Measurements from ENCODE around the gene NFKBIB. TPM values are rescaled to one million over a fixed set of nuclear protein-coding genes. Genes with fewer than 3 reads are reported as not detected.
"Not testable (repeated sequence)": the region's sequence is repeated elsewhere in the genome, so short reads cannot be mapped to it uniquely, and the experiment has no call there.

NFKBIB gene
- total and polyA plus RNA-seq, 9 donors, result 8.3 to 11.6 (median 11.0) TPM

GRCh38 chr19:38928391-38929001 lies 28.7 kb downstream of the NFKBIB start:
- Histone ChIP-seq H3K9me3 (replicated peaks; ENCODE audit: control insufficient read depth, low read depth, low read length) (no peaks in the 10 kb centered on the region), H3K4me1 (ENCODE audit: control insufficient read depth, insufficient read depth, low read length) (peaks cover 13% of the 10 kb centered on the region), H3K4me3 (ENCODE audit: low read length) (no peak overlapping the region), H3K27me3 (ENCODE audit: control insufficient read depth, insufficient read depth, low read length) (no peaks in the 10 kb centered on the region), H3K36me3 (ENCODE audit: control insufficient read depth, insufficient read depth, low read length) (peaks cover 43% of the 10 kb centered on the region), H3K27ac (ENCODE audit: low read length) (no peak overlapping the region)
- 100% methylated on average over 1 of the region's 4 CpGs for WGBS (ENCODE audit: insufficient coverage)
- DNase-seq, result no peak

DNA sequence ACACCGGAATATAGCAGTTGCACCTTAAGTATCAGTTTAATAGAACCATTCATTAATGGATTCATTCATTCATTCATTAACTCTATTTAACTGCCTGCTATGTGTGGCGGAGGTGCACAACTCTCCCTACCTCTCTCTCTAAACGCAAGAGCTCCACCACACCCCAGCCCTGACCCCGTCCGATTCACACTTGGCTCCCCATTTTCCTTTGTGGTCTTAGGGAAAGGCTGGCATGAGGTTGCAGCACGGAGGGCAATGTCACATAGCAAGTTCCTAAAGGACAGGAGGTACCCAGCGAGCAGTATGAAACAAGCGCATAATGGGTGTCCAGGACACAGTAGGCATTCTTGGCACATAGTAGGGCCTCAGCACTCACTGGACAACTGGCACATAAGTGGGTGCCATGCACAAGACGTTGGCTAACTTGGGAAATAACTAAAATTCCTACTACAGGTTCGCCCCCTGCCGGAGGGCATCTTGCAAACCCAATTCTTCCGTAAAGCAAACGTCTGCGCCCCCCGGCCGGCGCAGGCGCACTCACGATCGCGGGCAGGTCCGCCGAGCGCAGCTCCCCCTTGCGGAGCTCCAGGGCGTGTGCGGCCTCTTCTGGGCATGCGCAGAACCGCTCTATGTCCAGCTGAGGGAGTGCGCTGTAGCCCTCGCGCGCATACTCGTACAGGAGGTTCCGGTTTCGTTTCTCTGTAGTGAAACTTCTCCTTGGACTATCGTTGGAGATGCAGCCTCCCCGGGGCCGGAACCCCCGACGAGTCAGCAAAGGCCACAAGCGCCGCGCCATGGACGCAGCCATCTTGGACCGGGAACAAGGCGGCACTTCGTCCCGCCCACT lies 30.4 kb downstream of the NFKBIB start, which contains the start of gene SARS2:
Gene SARS2 (minus strand): TSS at position 835 of the 847 bp plus-strand sequence. CDS start 27 bp downstream, at position 808.
- DNase-seq, result peak; percentile 96
- H3K27ac ChIP-seq (ENCODE audit: low read length), result peak within 1 kb of the TSS; percentile 95
- WGBS (ENCODE audit: insufficient coverage), result 3% methylated on average over 49 of the region's 49 CpGs

DNA sequence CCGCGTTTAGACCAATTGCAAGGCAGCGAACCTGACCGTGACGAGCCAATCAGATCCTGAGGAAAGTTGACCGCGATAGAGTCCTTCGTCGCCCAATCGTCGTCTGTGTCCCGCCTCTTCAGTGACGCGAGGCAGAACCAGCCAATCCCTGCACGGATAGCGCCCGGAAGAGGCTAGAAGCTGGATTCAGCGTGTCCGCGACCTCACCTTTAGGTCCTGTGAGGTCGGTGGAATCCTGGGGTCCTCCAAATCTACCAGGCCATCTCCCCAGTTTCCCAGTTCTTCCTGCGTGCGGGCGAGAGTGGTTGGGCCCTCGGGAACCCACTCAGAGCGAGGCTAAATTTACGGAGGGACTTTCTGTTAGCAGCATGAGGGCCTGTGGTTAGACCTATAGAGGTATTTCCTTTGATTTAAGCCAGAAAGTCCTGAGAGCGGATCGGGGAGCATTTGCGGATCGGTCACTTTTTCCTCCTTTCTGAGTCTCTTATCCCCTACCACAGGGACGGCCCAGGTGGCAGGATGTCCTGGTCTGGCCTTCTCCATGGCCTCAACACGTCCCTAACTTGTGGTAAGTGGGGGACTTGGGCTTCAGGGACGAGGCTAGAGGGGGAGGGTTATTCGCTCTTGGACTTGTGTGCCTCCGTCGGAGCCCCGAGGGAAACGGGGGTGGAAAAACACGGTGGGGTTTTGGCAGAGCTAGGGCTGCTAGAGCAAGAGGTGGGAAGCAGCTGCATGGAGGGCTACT lies 31.2 kb downstream of the NFKBIB start, which contains the start of gene MRPS12:
Gene MRPS12 (plus strand): TSS at position 169 of the 745 bp plus-strand sequence. CDS start 351 bp downstream, at position 520.
- 2% methylated on average over 28 of the region's 40 CpGs for WGBS (ENCODE audit: insufficient coverage)
- H3K4me3 ChIP-seq (ENCODE audit: low read length), result peak within 1 kb of the TSS; percentile 81
- peak within 1 kb of the TSS; percentile 95 for H3K27ac ChIP-seq (ENCODE audit: low read length)
- H3K27me3 ChIP-seq (ENCODE audit: control insufficient read depth, insufficient read depth, low read length), result no peaks in the 10 kb centered on the region
- H3K4me1 ChIP-seq (ENCODE audit: control insufficient read depth, insufficient read depth, low read length), result peaks cover 13% of the 10 kb centered on the region
- peak; percentile 100 for DNase-seq
- peaks cover 4% of the 10 kb centered on the region for H3K9me3 ChIP-seq (replicated peaks; ENCODE audit: control insufficient read depth, low read depth, low read length)
- peaks cover 37% of the 10 kb centered on the region for H3K36me3 ChIP-seq (ENCODE audit: control insufficient read depth, insufficient read depth, low read length)

More for the DNA sequence above, 30.4 kb downstream of the NFKBIB start, which contains the start of gene SARS2:
- peaks cover 4% of the 10 kb centered on the region for H3K9me3 ChIP-seq (replicated peaks; ENCODE audit: control insufficient read depth, low read depth, low read length)
- peak within 1 kb of the TSS; percentile 81 for H3K4me3 ChIP-seq (ENCODE audit: low read length)
- H3K4me1 ChIP-seq (ENCODE audit: control insufficient read depth, insufficient read depth, low read length), result peaks cover 13% of the 10 kb centered on the region
- H3K36me3 ChIP-seq (ENCODE audit: control insufficient read depth, insufficient read depth, low read length), result peaks cover 44% of the 10 kb centered on the region
- no peaks in the 10 kb centered on the region for H3K27me3 ChIP-seq (ENCODE audit: control insufficient read depth, insufficient read depth, low read length)

GRCh38 chr19:38931521-38931793 lies 31.7 kb downstream of the NFKBIB start:
- no peak for DNase-seq
- H3K4me1 ChIP-seq (ENCODE audit: control insufficient read depth, insufficient read depth, low read length), result peaks cover 13% of the 10 kb centered on the region
- H3K4me3 ChIP-seq (ENCODE audit: low read length), result peak overlapping the region; percentile 81
- no CpG with 5 or more reads among the region's 8 CpGs for WGBS (ENCODE audit: insufficient coverage)
- H3K36me3 ChIP-seq (ENCODE audit: control insufficient read depth, insufficient read depth, low read length), result peaks cover 35% of the 10 kb centered on the region
- H3K27me3 ChIP-seq (ENCODE audit: control insufficient read depth, insufficient read depth, low read length), result no peaks in the 10 kb centered on the region
- H3K9me3 ChIP-seq (replicated peaks; ENCODE audit: control insufficient read depth, low read depth, low read length), result peaks cover 4% of the 10 kb centered on the region
- H3K27ac ChIP-seq (ENCODE audit: low read length), result peak overlapping the region; percentile 95

GRCh38 chr19:38932425-38933179 lies 32.8 kb downstream of the NFKBIB start:
- no peak for DNase-seq
- Histone ChIP-seq H3K27ac (ENCODE audit: low read length) (no peak overlapping the region), H3K27me3 (ENCODE audit: control insufficient read depth, insufficient read depth, low read length) (no peaks in the 10 kb centered on the region), H3K4me1 (ENCODE audit: control insufficient read depth, insufficient read depth, low read length) (peaks cover 13% of the 10 kb centered on the region), H3K36me3 (ENCODE audit: control insufficient read depth, insufficient read depth, low read length) (peaks cover 32% of the 10 kb centered on the region), H3K4me3 (ENCODE audit: low read length) (no peak overlapping the region), H3K9me3 (replicated peaks; ENCODE audit: control insufficient read depth, low read depth, low read length) (peaks cover 4% of the 10 kb centered on the region)
- 86% methylated on average over 25 of the region's 29 CpGs for WGBS (ENCODE audit: insufficient coverage)

GRCh38 chr19:38933544-38933943 lies 33.8 kb downstream of the NFKBIB start:
- no CpG with 5 or more reads among the region's 4 CpGs for WGBS (ENCODE audit: insufficient coverage)
- Histone ChIP-seq H3K4me3 (ENCODE audit: low read length) (no peak overlapping the region), H3K36me3 (ENCODE audit: control insufficient read depth, insufficient read depth, low read length) (peaks cover 28% of the 10 kb centered on the region), H3K27me3 (ENCODE audit: control insufficient read depth, insufficient read depth, low read length) (no peaks in the 10 kb centered on the region), H3K4me1 (ENCODE audit: control insufficient read depth, insufficient read depth, low read length) (peaks cover 13% of the 10 kb centered on the region), H3K9me3 (replicated peaks; ENCODE audit: control insufficient read depth, low read depth, low read length) (peaks cover 4% of the 10 kb centered on the region), H3K27ac (ENCODE audit: low read length) (no peak overlapping the region)
- no peak for DNase-seq

GRCh38 chr19:38939957-38940356 lies 40.2 kb downstream of the NFKBIB start:
- peaks cover 1% of the 10 kb centered on the region for H3K9me3 ChIP-seq (replicated peaks; ENCODE audit: control insufficient read depth, low read depth, low read length)
- 73% methylated on average over 5 of the region's 5 CpGs for WGBS (ENCODE audit: insufficient coverage)

DNA sequence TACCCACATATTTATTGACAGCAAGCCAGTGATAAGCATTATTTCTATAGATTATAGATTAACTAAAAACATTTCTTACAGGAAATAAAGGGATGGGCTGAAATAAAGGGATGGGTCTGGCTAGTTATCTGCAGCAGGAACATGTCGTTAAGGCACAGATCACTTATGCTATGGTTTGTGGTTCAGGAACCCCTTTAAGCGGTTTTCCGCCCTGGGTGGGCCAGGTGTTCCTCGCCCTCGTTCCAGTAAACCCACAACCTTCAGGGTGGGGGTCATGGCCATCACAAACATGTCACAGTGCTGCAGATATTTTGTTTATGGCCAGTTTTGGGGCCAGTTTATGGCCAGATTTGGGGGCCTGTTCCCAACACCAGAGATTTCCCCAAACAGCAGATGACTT lies 41.7 kb downstream of the NFKBIB start:
- not testable (repeated sequence) for H3K9me3 ChIP-seq (replicated peaks; ENCODE audit: control insufficient read depth, low read depth, low read length); H3K27ac ChIP-seq (ENCODE audit: low read length); H3K27me3 ChIP-seq (ENCODE audit: control insufficient read depth, insufficient read depth, low read length); H3K4me3 ChIP-seq (ENCODE audit: low read length); DNase-seq; H3K4me1 ChIP-seq (ENCODE audit: control insufficient read depth, insufficient read depth, low read length)
- WGBS (ENCODE audit: insufficient coverage), result 80% methylated on average over 1 of the region's 5 CpGs
- peaks cover 31% of the 10 kb centered on the region for H3K36me3 ChIP-seq (ENCODE audit: control insufficient read depth, insufficient read depth, low read length)

More at GRCh38 chr19:38939957-38940356, 40.2 kb downstream of the NFKBIB start:
- Histone ChIP-seq H3K4me3 (ENCODE audit: low read length) (no peak overlapping the region), H3K4me1 (ENCODE audit: control insufficient read depth, insufficient read depth, low read length) (no peaks in the 10 kb centered on the region), H3K27ac (ENCODE audit: low read length) (no peak overlapping the region), H3K36me3 (ENCODE audit: control insufficient read depth, insufficient read depth, low read length) (peaks cover 21% of the 10 kb centered on the region), H3K27me3 (ENCODE audit: control insufficient read depth, insufficient read depth, low read length) (no peaks in the 10 kb centered on the region)
- no peak for DNase-seq

DNA sequence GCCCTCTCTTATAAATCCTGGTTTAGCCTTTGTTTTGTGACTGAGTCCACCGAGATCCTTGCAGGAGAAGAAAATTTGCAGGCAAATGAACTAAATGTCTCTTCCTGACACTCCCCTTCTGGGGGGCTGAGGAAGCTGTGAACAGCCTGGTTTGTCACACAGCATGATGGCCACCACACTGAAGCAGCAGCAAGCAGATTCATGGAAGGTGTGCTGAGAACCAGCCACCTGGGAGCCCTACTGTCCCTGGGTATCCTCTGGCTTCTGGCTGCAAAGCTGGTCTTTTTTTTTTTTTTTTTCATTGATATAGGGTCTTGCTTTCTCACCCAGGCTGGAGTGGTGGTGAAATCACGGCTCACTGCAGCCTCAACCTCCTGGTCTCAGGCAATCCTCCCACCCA lies 42.2 kb downstream of the NFKBIB start:
- no peaks in the 10 kb centered on the region for H3K27me3 ChIP-seq (ENCODE audit: control insufficient read depth, insufficient read depth, low read length)
- no peak overlapping the region for H3K27ac ChIP-seq (ENCODE audit: low read length)
- H3K36me3 ChIP-seq (ENCODE audit: control insufficient read depth, insufficient read depth, low read length), result peaks cover 36% of the 10 kb centered on the region
- no peak overlapping the region for H3K4me3 ChIP-seq (ENCODE audit: low read length)
- no CpG with 5 or more reads among the region's 2 CpGs for WGBS (ENCODE audit: insufficient coverage)
- H3K4me1 ChIP-seq (ENCODE audit: control insufficient read depth, insufficient read depth, low read length), result no peaks in the 10 kb centered on the region
- no peak for DNase-seq
- H3K9me3 ChIP-seq (replicated peaks; ENCODE audit: control insufficient read depth, low read depth, low read length), result no peaks in the 10 kb centered on the region
